ENCODE results near the gene TP53BP2. TPM values are rescaled to one million over a fixed set of nuclear protein-coding genes. Genes with fewer than 3 reads are reported as not detected.

The TP53BP2 gene
- total RNA-seq, 1 experiment from 2014 or later = 32.0 TPM

- no peaks in the 10 kb centered on the region for H3K9me3 ChIP-seq (ENCODE audit: low read length)
- H3K4me1 ChIP-seq (ENCODE audit: insufficient read depth, low read length) = peaks cover 58% of the 10 kb centered on the region
- POLR2A ChIA-PET (ENCODE audit: unreplicated experiment) = no interaction called here
- H4K20me1 ChIP-seq (ENCODE audit: low read length) = peaks cover 42% of the 10 kb centered on the region
- DNase-seq (no peak), ATAC-seq (no peak)
- no TSS peak for BruUV-seq (replicated peaks)
- intact Hi-C loops (cut with micrococcal nuclease) = loop anchor here (2.0 kb wide), 2 partner anchors 19 to 33 kb away; no protein-coding TSS in a partner anchor
- peaks cover 6% of the 10 kb centered on the region for H3F3A ChIP-seq (ENCODE audit: low read length, unreplicated experiment)
- H3K9me2 ChIP-seq (replicated peaks; ENCODE audit: low read length) = no peaks in the 10 kb centered on the region
- H3K9ac ChIP-seq (ENCODE audit: low read length) = peak overlapping the region; percentile 44
- H2AFZ ChIP-seq (ENCODE audit: low read length) = no peak overlapping the region
- CTCF ChIA-PET = no interaction called here
- TF ChIP-seq EZH2 (IDR thresholded peaks at IDR 0.05; ENCODE audit: low read length, unreplicated experiment) = no peak
- TF ChIP-seq CTCF (conservative IDR thresholded peaks at IDR 0.05; ENCODE audit: low read depth, low read length) = no peak
- no peak for TF ChIP-seq EZH2phosphoT487 (IDR thresholded peaks at IDR 0.05; ENCODE audit: borderline replicate concordance, low read length)
- H3K27ac ChIP-seq (ENCODE audit: low read length) = peak overlapping the region; percentile 88
- no peak overlapping the region for H3K4me3 ChIP-seq (ENCODE audit: low read length)
- H3K79me2 ChIP-seq (ENCODE audit: low read length) = peaks cover 99% of the 10 kb centered on the region
- peaks cover 50% of the 10 kb centered on the region for H3K36me3 ChIP-seq (ENCODE audit: low read depth, low read length)
- H3K27me3 ChIP-seq (ENCODE audit: low read length) = no peaks in the 10 kb centered on the region
- H3K4me2 ChIP-seq (ENCODE audit: low read length) = peak overlapping the region; percentile 70
Observed at GRCh38 chr1:223733898-223734852, 111.6 kb downstream of the TP53BP2 start.

- H3K79me2 ChIP-seq (ENCODE audit: low read length) = peaks cover 99% of the 10 kb centered on the region
- CTCF ChIA-PET = interaction anchor here (0.6 to 1.5 kb wide), 4 partner anchors 16 to 26 kb away, joined by 3 to 7 read pairs (median 5); partner anchors contain the start of gene CAPN2
- peak overlapping the region; percentile 88 for H3K27ac ChIP-seq (ENCODE audit: low read length)
- H2AFZ ChIP-seq (ENCODE audit: low read length) = no peak overlapping the region
- peaks cover 6% of the 10 kb centered on the region for H3F3A ChIP-seq (ENCODE audit: low read length, unreplicated experiment)
- peak; percentile 59 for ATAC-seq
- no TSS peak for BruUV-seq (replicated peaks)
- DNase-seq = peak; percentile 94
- no peaks in the 10 kb centered on the region for H3K27me3 ChIP-seq (ENCODE audit: low read length)
- H4K20me1 ChIP-seq (ENCODE audit: low read length) = peaks cover 35% of the 10 kb centered on the region
- POLR2A ChIA-PET (ENCODE audit: unreplicated experiment) = interaction anchor here (0.8 kb wide), 1 partner anchor 12 kb away, joined by 5 read pairs; no protein-coding TSS in a partner anchor
- peak overlapping the region; percentile 44 for H3K9ac ChIP-seq (ENCODE audit: low read length)
- H3K36me3 ChIP-seq (ENCODE audit: low read depth, low read length) = peaks cover 51% of the 10 kb centered on the region
- peaks cover 68% of the 10 kb centered on the region for H3K4me1 ChIP-seq (ENCODE audit: insufficient read depth, low read length)
- H3K9me2 ChIP-seq (replicated peaks; ENCODE audit: low read length) = no peaks in the 10 kb centered on the region
- H3K4me2 ChIP-seq (ENCODE audit: low read length) = peak overlapping the region; percentile 70
- TF ChIP-seq EZH2phosphoT487 (IDR thresholded peaks at IDR 0.05; ENCODE audit: borderline replicate concordance, low read length) (no peak), EZH2 (IDR thresholded peaks at IDR 0.05; ENCODE audit: low read length, unreplicated experiment) (no peak), CTCF (conservative IDR thresholded peaks at IDR 0.05; ENCODE audit: low read depth, low read length) (no peak)
- 0 out of 2 replicates have a peak overlapping the region, but pooled peaks have one; percentile 5 for H3K4me3 ChIP-seq (ENCODE audit: low read length)
- no peaks in the 10 kb centered on the region for H3K9me3 ChIP-seq (ENCODE audit: low read length)
- intact Hi-C loops (cut with micrococcal nuclease) = loop anchor here (2.0 kb wide), 2 partner anchors 18 to 32 kb away; no protein-coding TSS in a partner anchor
Observed at GRCh38 chr1:223732993-223733798, 112.6 kb downstream of the TP53BP2 start.

Measured in PC-3 (cell line).